WTC11 (cell line): ENCODE data around the gene SLC24A3.

ENCODE experiments used
- TCF7 ChIP-seq: sonication (generic); formaldehyde crosslinking; IDR thresholded peaks from 2 replicates; pipeline ENCODE4 v1.8.0; 2022; ENCODE audit warnings: mild to moderate bottlenecking, low read depth, missing genetic modification reagents, moderate library complexity
- TF ChIP-seq, protein P1 (sequence below): fragments of 200-600 bp; IDR thresholded peaks from 2 replicates; pipeline ENCODE4 v1.8.0; 2022; ENCODE audit warnings: antibody characterized with exemption
- TF ChIP-seq, protein P2 (sequence below): sonication (generic); formaldehyde crosslinking; IDR thresholded peaks from 2 replicates; pipeline ENCODE4 v1.8.1; 2023; ENCODE audit warnings: mild to moderate bottlenecking, missing genetic modification reagents, moderate library complexity

DNA sequence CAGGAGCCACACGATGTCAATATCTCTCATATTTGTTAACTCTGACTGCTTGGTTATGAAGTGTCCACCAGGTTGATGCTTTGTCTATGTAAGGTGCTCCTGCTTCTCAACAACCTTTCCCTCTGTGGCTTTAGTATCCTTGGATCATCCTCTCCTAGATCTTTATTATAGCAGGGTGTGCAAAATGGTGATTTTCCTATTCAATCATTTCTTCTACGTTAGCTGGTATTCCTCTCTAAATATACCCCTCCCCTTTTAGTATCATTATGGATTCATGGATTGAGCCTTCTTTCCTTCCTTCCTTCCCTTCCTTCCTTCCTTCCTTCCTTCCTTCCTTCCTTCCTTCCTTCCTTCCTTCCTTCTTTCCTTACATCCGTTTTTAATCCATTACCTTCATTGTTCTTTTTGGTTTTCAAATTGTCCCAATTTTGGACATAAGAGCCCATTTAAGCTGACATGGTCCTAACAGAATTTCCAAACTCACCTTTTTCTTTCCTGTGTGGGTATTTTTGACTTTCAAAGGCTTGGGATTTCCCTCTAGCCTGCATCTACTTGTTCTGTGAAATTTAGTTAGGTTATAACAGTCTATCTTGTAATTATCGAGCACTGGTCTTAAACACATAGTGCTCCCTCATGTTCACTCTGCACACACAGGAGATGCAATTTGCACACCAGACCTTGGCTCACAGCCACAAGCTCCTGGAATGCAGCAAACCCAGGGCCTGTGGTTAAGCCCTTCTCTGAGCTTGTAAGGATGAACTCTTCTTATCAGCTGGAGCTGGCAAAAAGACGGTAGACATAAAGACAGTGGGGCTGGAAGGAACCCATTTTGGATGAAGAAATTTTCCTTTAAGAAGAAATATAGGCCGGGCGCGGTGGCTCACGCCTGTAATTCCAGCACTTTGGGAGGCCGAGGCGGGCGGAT, 109.9 kb downstream of the SLC24A3 start:
- TF ChIP-seq TCF7 (CRISPR knock-in tag), result no peak
- TF ChIP-seq, protein P1, sequence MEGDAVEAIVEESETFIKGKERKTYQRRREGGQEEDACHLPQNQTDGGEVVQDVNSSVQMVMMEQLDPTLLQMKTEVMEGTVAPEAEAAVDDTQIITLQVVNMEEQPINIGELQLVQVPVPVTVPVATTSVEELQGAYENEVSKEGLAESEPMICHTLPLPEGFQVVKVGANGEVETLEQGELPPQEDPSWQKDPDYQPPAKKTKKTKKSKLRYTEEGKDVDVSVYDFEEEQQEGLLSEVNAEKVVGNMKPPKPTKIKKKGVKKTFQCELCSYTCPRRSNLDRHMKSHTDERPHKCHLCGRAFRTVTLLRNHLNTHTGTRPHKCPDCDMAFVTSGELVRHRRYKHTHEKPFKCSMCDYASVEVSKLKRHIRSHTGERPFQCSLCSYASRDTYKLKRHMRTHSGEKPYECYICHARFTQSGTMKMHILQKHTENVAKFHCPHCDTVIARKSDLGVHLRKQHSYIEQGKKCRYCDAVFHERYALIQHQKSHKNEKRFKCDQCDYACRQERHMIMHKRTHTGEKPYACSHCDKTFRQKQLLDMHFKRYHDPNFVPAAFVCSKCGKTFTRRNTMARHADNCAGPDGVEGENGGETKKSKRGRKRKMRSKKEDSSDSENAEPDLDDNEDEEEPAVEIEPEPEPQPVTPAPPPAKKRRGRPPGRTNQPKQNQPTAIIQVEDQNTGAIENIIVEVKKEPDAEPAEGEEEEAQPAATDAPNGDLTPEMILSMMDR, result no peak
- TF ChIP-seq, protein P2, sequence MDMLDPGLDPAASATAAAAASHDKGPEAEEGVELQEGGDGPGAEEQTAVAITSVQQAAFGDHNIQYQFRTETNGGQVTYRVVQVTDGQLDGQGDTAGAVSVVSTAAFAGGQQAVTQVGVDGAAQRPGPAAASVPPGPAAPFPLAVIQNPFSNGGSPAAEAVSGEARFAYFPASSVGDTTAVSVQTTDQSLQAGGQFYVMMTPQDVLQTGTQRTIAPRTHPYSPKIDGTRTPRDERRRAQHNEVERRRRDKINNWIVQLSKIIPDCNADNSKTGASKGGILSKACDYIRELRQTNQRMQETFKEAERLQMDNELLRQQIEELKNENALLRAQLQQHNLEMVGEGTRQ, result no peak
